Upper lobe of left lung (tissue), 6 donors: ENCODE data around the gene CTDNEP1. TPM values are rescaled to one million over a fixed set of nuclear protein-coding genes. Genes with fewer than 3 reads are reported as not detected.
A peak's percentile ranks its signal among the peaks of the same experiment; 100 is the strongest.

Source experiments
- ATAC-seq, 2 donors: fragments of 200-7000 bp; cut with Tn5 transposase; one replicate each; pipeline ENCODE4 v1.9.1; 2022; ENCODE audit warnings: mild to moderate bottlenecking in 2 of 2, moderate library complexity in 2 of 2; ENCODE audit not compliant: low FRiP score in 2 of 2
- DNase-seq, 2 donors: peaks; one replicate each; pipeline ENCODE4 v3.0.0-alpha.2; 2019 to 2020
- H3K27ac ChIP-seq, 4 donors: fragments of 200-600 bp; sonication (generic); one replicate each; pipeline ENCODE4 v1.5.1; 2016 to 2019
- H3K27me3 ChIP-seq, 4 donors: fragments of 200-600 bp; sonication (generic); one replicate each; pipeline ENCODE4 v1.5.1; 2017 to 2019
- H3K36me3 ChIP-seq, 4 donors: fragments of 200-600 bp; sonication (generic); one replicate each; pipeline ENCODE4 v1.5.1; 2016 to 2019
- H3K4me1 ChIP-seq, 4 donors: fragments of 200-600 bp; sonication (generic); one replicate each; pipeline ENCODE4 v1.5.1; 2018 to 2019
- H3K4me3 ChIP-seq, 4 donors: fragments of 200-600 bp; sonication (generic); one replicate each; pipeline ENCODE4 v1.5.1; 2017 to 2019; ENCODE audit warnings: mild to moderate bottlenecking in 2 of 4, moderate library complexity in 1 of 4
- H3K9me3 ChIP-seq, 4 donors: fragments of 200-600 bp; sonication (generic); one replicate each; pipeline ENCODE4 v1.5.1; 2018 to 2019
- EP300 ChIP-seq, 4 donors: sonication (generic); formaldehyde crosslinking; IDR thresholded peaks; one replicate each; pipeline ENCODE4 v1.5.1; 2017; ENCODE audit warnings: antibody characterized with exemption in 4 of 4, control low read depth in 2 of 4
- POLR2A ChIP-seq, 4 donors: fragments of 450-650 bp; IDR thresholded peaks; one replicate each; pipeline ENCODE4 v1.5.1; 2016 to 2017; ENCODE audit warnings: antibody characterized with exemption in 4 of 4, mild to moderate bottlenecking in 2 of 4
- POLR2AphosphoS5 ChIP-seq, 2 donors: sonication (generic); formaldehyde crosslinking; IDR thresholded peaks; one replicate each; pipeline ENCODE4 v1.5.1; 2017; ENCODE audit warnings: antibody characterized with exemption in 2 of 2
- WGBS, 2 donors: methylation state at CpG; one replicate each; pipeline ENCODE4 v1.1.5; 2017 to 2018; 5-methylcytosine and 5-hydroxymethylcytosine counted together
- total RNA-seq, 6 donors: library from RNA; depleted of rRNA in 4 of 6; stranded (reverse); fragments of >200 nt in 4 of 6; gene quantifications; one replicate each; pipeline versions ENCODE4 v1.1.0 to v1.2.1, GENCODE V29; 2016 to 2021
- TF ChIP-seq, protein P1 (sequence below), 6 experiments: fragments of 450-650 bp in 4 of 6; fragments of 200-600 bp in 2 of 6; sonication (generic) in 2 of 6; IDR thresholded peaks; one replicate each; pipeline ENCODE4 v1.5.1; 2016 to 2019; ENCODE audit warnings: antibody characterized with exemption in 6 of 6
- donor health status: DM: no; HTN: no; CAD: no; lungs with moderate emphysema.
- donor health status: DM: no; HTN: yes; CAD: no; lungs with severe emphysema.

The CTDNEP1 gene
- total RNA-seq, 6 donors from 2014 or later: 62.9 to 139 (median 75.0) TPM

DNA sequence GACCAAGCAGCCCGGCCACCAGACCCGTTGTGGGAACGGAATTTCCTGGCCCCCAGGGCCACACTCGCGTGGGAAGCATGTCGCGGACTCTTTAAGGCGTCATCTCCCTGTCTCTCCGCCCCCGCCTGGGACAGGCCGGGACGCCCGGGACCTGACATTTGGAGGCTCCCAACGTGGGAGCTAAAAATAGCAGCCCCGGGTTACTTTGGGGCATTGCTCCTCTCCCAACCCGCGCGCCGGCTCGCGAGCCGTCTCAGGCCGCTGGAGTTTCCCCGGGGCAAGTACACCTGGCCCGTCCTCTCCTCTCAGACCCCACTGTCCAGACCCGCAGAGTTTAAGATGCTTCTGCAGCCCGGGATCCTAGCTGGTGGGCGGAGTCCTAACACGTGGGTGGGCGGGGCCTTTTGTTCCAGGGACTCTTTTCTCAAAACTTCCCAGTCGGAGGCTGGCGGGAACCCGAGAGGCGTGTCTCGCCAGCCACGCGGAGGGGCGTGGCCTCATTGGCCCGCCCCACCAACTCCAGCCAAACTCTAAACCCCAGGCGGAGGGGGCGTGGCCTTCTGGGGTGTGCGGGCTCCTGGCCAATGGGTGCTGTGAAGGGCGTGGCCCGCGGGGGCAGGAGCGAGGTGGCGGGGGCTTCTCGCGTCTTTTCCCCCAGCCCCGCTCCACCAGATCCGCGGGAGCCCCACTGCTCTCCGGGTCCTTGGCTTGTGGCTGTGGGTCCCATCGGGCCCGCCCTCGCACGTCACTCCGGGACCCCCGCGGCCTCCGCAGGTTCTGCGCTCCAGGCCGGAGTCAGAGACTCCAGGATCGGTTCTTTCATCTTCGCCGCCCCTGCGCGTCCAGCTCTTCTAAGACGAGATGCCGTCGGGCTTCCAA is 29.8 kb upstream of the CTDNEP1 start, which contains the start of gene SLC2A4:
Gene SLC2A4, plus strand, starts transcription at position 645 of the 879 bp plus-strand sequence. Its CDS starts 217 bp downstream, at position 862.
- H3K36me3 ChIP-seq: no peaks in the 10 kb centered on the region
- TF ChIP-seq POLR2A (IDR thresholded peaks at IDR 0.05) (no peak), POLR2AphosphoS5 (IDR thresholded peaks at IDR 0.05) (peak in 1 of 2 donors; percentile 21), EP300 (IDR thresholded peaks at IDR 0.05) (peak in 1 of 4 donors; percentile 40)
- TF ChIP-seq, protein P1, sequence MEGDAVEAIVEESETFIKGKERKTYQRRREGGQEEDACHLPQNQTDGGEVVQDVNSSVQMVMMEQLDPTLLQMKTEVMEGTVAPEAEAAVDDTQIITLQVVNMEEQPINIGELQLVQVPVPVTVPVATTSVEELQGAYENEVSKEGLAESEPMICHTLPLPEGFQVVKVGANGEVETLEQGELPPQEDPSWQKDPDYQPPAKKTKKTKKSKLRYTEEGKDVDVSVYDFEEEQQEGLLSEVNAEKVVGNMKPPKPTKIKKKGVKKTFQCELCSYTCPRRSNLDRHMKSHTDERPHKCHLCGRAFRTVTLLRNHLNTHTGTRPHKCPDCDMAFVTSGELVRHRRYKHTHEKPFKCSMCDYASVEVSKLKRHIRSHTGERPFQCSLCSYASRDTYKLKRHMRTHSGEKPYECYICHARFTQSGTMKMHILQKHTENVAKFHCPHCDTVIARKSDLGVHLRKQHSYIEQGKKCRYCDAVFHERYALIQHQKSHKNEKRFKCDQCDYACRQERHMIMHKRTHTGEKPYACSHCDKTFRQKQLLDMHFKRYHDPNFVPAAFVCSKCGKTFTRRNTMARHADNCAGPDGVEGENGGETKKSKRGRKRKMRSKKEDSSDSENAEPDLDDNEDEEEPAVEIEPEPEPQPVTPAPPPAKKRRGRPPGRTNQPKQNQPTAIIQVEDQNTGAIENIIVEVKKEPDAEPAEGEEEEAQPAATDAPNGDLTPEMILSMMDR (IDR thresholded peaks at IDR 0.05): peak in 2 of 6 experiments; percentile 7 to 9
- H3K4me3 ChIP-seq: peak within 1 kb of the TSS; percentile 33 to 56 (median 44)
- DNase-seq (peak; percentile 96), ATAC-seq (peak; percentile 94 to 95)
- H3K4me1 ChIP-seq: peaks cover 23 to 29% (median 24%) of the 10 kb centered on the region in 4 donors
- H3K9me3 ChIP-seq: no peaks in the 10 kb centered on the region
- WGBS, 2 donors: 0% methylated on average over 6 to 45 of the region's 71 CpGs
- H3K27ac ChIP-seq: peak within 1 kb of the TSS; percentile 53 to 78 (median 62)
- H3K27me3 ChIP-seq: peaks cover 0 to 12% (median 4%) of the 10 kb centered on the region in 4 donors

DNA sequence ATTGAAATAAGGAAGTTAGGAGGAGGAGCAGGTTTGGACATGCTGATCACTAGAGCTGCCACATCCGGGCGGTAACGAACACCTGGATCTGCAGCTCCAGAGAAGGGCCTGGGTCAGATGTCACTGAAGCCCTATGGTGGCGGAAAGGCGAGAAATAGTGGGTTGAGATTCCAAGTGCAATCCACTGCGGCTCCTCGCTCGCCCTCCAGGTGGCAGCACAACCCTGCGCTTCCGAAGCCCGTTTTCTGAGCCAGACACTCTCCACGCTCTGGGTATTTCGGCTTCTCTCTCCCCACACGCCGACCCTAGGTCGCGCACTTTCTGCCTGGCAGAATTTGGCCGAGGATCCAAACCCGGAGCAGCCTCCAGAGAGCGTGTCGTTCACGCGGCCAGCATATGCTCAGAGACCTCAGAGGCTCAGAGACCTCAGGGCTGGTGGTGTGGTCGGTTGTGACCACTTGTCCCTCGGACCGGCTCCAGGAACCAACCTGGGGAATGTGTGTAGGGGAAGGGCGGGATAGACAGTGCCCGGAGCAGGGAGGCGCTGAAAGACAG is 29.1 kb upstream of the CTDNEP1 start:
- H3K27me3 ChIP-seq: peaks cover 0 to 12% (median 4%) of the 10 kb centered on the region in 4 donors
- peaks cover 23 to 29% (median 24%) of the 10 kb centered on the region in 4 donors for H3K4me1 ChIP-seq
- peak overlapping the region; percentile 53 to 78 (median 62) for H3K27ac ChIP-seq
- DNase-seq (peak; percentile 86 to 95), ATAC-seq (peak; percentile 94 to 95)
- WGBS, 2 donors: 0% methylated on average over 11 to 26 of the region's 29 CpGs
- no peaks in the 10 kb centered on the region for H3K36me3 ChIP-seq
- H3K9me3 ChIP-seq: no peaks in the 10 kb centered on the region
- TF ChIP-seq POLR2AphosphoS5 (IDR thresholded peaks at IDR 0.05): no peak
- TF ChIP-seq, protein P1 (IDR thresholded peaks at IDR 0.05): peak; percentile 87 to 97 (median 95)
- peak overlapping the region; percentile 1 to 56 (median 44) for H3K4me3 ChIP-seq

DNA sequence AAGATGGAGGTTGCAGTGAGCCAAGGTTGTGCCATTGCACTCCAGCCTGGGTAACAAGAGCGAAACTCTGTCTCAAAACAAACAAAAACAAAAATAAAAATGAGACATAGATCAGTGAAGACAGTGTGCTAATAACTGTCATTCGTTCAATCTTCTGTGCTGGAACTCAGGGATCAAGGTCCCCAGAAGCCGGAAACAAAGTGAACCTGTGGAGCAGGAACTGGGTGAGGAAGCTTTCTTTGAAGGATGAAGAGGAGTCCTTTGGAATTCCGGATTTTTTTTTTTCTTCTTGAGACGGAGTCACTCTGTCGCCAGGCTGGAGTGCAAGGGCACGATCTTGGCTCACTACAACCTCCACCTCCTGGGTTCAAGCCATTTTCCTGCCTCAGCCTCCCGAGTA is 27.9 kb upstream of the CTDNEP1 start:
- H3K4me3 ChIP-seq: no peak overlapping the region
- 85 to 92% methylated on average over 8 of the region's 8 CpGs for WGBS, 2 donors
- no peaks in the 10 kb centered on the region for H3K9me3 ChIP-seq
- no peaks in the 10 kb centered on the region for H3K36me3 ChIP-seq
- ATAC-seq (no peak), DNase-seq (no peak)
- peaks cover 0 to 12% (median 4%) of the 10 kb centered on the region in 4 donors for H3K27me3 ChIP-seq
- TF ChIP-seq, protein P1 (IDR thresholded peaks at IDR 0.05): no peak
- TF ChIP-seq POLR2AphosphoS5 (IDR thresholded peaks at IDR 0.05) (no peak), POLR2A (IDR thresholded peaks at IDR 0.05) (no peak), EP300 (IDR thresholded peaks at IDR 0.05) (no peak)
- peaks cover 23 to 29% (median 24%) of the 10 kb centered on the region in 4 donors for H3K4me1 ChIP-seq
- no peak overlapping the region for H3K27ac ChIP-seq

DNA sequence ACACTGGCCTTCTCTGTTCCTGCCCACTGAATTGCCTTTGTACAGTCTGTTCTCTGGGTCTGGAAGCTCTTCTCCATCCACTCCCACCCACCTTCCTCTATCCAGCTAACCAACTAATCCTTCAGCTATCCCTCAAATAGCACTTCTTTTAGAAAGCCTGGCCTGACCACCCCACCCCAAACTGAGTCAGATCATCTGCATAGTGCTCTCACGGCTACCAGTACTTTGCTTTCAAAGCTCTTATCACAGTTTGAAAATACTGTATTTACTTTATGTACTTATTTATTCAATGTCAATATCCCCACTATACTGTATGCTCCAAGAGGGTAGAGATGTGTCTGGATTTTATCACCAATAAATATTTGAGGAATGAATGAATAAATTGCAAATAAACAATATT is 15.2 kb upstream of the CTDNEP1 start:
- ATAC-seq: no peak
- Histone ChIP-seq H3K9me3 (no peaks in the 10 kb centered on the region), H3K4me1 (peaks cover 15 to 29% (median 20%) of the 10 kb centered on the region in 4 donors), H3K27me3 (peaks cover 0 to 12% (median 3%) of the 10 kb centered on the region in 4 donors), H3K4me3 (no peak overlapping the region), H3K27ac (no peak overlapping the region), H3K36me3 (no peaks in the 10 kb centered on the region)
- DNase-seq: no peak
- WGBS, 2 donors: 50 to 68% methylated on average over 1 of the region's 1 CpG
- TF ChIP-seq POLR2AphosphoS5 (IDR thresholded peaks at IDR 0.05) (no peak), EP300 (IDR thresholded peaks at IDR 0.05) (no peak), POLR2A (IDR thresholded peaks at IDR 0.05) (no peak)
- TF ChIP-seq, protein P1 (IDR thresholded peaks at IDR 0.05): no peak
